NCI-H1048 (cell line): ENCODE data around the gene EFHD2.

ENCODE experiments used
- DNase-seq: peaks from one replicate; lab custom pipeline; 2025; lab: John Stamatoyannopoulos, UW

The EFHD2 gene

GRCh38 chr1:15476927-15477326 is 67.2 kb downstream of the EFHD2 start:
- DNase-seq, result no peak

- DNase-seq, result no peak
These were observed 68.0 kb downstream of the EFHD2 start for GRCh38 chr1:15477646-15478212.
